GM06990 (cell line): ENCODE data around the gene TBC1D10A.

Experiments used
- DNase-seq: peaks from one replicate; pipeline ENCODE4 v3.0.0-alpha.2; 2011; ENCODE audit not compliant: insufficient read length; ENCODE audit errors: extremely low read depth
- H3K27me3 ChIP-seq: replicated peaks from 2 replicates; pipeline ENCODE4 v1.6.0; 2011; ENCODE audit warnings: low read length; ENCODE audit not compliant: control insufficient read depth, insufficient read depth
- H3K36me3 ChIP-seq: 2 replicates; pipeline ENCODE4 v1.5.1; 2011; ENCODE audit warnings: low read length; ENCODE audit not compliant: control insufficient read depth, insufficient read depth
- H3K4me3 ChIP-seq: replicated peaks from 2 replicates; pipeline ENCODE4 v1.5.1; 2011; ENCODE audit warnings: low read depth, mild to moderate bottlenecking, control low read depth, low read length
- TF ChIP-seq, protein P1 (sequence below): IDR thresholded peaks from 2 replicates; pipeline ENCODE4 v1.5.1; 2011; ENCODE audit warnings: low read length, control low read depth, mild to moderate bottlenecking, inconsistent platforms; ENCODE audit not compliant: insufficient read depth, poor library complexity, severe bottlenecking

Gene TBC1D10A

DNA sequence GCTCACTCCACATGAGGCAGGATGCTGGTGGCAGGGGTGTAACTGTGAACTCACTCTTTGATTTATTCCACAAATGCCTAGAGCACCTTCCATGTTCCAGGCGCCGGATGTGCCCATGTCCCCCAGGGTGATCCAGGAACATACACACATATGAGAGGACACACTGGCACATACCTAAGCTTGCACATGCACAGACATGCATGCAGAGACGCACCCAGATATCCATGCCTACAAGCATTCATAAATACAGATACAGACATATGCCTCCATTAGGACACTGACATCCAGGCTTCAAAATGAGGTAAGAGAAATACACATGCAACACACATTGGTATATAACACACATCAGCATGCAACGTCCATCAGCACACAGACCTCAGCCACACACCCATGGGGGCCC lies 64.6 kb downstream of the TBC1D10A start:
- TF ChIP-seq, protein P1, sequence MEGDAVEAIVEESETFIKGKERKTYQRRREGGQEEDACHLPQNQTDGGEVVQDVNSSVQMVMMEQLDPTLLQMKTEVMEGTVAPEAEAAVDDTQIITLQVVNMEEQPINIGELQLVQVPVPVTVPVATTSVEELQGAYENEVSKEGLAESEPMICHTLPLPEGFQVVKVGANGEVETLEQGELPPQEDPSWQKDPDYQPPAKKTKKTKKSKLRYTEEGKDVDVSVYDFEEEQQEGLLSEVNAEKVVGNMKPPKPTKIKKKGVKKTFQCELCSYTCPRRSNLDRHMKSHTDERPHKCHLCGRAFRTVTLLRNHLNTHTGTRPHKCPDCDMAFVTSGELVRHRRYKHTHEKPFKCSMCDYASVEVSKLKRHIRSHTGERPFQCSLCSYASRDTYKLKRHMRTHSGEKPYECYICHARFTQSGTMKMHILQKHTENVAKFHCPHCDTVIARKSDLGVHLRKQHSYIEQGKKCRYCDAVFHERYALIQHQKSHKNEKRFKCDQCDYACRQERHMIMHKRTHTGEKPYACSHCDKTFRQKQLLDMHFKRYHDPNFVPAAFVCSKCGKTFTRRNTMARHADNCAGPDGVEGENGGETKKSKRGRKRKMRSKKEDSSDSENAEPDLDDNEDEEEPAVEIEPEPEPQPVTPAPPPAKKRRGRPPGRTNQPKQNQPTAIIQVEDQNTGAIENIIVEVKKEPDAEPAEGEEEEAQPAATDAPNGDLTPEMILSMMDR = no peak
- no peak for DNase-seq
- Histone ChIP-seq H3K36me3 (no peaks in the 10 kb centered on the region), H3K4me3 (no peak overlapping the region), H3K27me3 (no peaks in the 10 kb centered on the region)

DNA sequence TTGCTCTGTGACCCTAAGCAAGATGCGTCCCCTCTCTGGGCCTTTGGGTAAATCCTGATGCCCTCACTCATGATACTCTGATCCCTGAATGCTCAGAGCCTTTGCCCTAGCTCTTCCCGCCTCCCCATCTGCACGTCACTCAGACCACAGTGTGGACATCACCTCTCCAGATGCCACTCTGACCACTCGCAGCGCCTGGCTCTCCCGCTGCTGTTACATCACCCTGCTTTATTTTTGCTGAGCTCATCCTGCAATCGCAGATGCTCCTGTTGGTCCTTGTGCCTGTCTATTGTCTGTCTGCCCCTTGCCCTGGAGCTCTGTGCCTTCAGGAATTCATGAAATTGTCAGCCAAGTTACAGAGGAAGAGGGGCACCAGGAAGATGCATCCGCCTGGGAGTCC lies 65.6 kb downstream of the TBC1D10A start:
- no peak for DNase-seq
- Histone ChIP-seq H3K4me3 (no peak overlapping the region), H3K27me3 (no peaks in the 10 kb centered on the region), H3K36me3 (no peaks in the 10 kb centered on the region)
- TF ChIP-seq, protein P1 = no peak

DNA sequence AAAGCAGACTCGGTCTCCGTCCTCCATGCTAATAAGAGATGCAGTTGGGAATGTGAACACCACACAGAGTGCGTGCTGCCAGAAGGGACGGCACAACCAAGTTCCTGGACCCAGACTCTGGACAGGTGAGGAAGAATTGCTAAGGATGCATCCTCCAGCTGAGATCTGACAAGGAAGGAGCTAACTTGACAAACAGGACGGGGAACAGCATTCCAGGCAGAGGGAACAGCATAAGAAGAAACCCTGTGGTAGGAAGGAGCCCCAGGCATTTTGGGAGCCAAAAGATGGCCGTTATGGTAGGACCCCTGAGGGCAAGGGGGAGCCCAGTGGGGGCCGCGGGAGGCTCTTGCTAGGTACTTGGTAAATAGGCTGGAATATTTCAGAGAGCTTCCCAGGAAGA lies 66.1 kb downstream of the TBC1D10A start:
- no peaks in the 10 kb centered on the region for H3K36me3 ChIP-seq
- no peaks in the 10 kb centered on the region for H3K27me3 ChIP-seq
- H3K4me3 ChIP-seq = no peak overlapping the region
- TF ChIP-seq, protein P1 = no peak
- DNase-seq = no peak

DNA sequence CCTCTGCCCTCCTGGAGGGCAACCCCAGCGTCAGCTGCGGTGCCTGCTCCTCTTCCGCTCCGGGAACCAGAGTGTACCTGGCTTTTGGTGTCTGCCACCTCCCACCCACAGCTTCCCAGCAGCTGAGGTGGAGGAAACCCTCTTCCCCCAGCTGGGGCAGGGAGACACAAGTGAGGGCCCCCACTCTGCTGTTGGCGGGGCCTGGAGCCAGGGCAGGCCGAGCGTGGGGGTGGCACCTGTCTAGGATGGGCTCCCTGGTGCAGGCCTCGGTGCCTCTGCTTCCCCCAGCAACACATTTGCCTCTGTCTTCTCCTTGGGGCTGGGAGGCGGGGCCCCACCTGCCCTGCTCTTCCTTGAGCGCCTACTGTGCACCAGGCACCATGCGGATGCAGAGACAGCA lies 66.5 kb downstream of the TBC1D10A start:
- no peaks in the 10 kb centered on the region for H3K36me3 ChIP-seq
- H3K27me3 ChIP-seq = no peaks in the 10 kb centered on the region
- no peak for DNase-seq
- H3K4me3 ChIP-seq = no peak overlapping the region
- TF ChIP-seq, protein P1 = no peak

DNA sequence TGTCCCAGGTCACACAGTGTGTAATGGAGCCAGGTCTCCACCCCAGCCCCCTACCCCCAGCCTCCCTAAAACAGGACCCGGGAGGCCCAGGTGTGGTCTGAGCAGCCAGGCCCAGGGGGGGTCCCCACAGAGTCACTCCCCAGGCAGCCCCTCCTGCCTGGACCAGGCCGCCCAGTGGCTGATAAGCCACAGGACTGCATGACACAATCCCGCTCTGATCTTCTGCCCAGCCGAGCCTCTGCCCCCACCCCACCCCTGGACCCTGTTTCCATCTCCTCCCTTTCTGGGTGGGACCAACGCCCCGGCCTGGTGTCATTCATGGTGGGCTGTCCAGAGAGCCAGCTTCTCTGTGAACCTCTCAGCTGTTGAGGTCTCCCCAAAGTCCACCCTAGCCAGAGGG lies 72.4 kb downstream of the TBC1D10A start:
- no peaks in the 10 kb centered on the region for H3K27me3 ChIP-seq
- TF ChIP-seq, protein P1 = no peak
- no peak for DNase-seq

DNA sequence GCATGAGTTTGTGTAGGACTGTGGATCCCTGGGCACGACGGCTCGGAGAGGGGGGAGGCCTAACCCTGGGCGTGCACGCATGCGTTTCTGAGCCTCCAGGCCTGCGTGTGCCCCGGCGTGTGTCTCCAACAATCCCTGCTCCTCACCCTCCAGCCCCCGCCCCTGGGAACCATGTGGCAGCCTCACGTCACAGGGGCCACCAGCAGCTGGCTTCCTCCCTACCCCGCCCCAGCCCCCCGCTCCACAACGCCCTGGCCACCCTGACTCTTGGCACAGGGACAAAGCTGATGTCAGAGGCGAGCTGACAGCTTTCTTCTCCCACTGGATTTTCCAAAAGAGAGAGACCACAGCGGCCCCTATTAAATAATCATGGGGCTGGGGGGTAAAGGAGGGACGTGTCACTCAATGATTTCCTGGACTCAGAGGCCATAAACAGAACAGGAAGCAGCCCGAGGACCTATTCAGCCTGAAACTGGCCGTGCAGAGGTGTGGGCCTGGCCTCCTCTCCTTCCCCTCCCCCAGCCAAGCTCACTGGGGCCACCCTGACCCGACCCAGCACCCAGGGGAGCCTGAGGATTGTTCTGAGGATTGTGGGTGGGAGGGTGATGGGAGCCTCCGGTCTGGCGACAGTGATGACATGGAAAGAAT lies 73.4 kb downstream of the TBC1D10A start:
- TF ChIP-seq, protein P1 = no peak
- Histone ChIP-seq H3K36me3 (no peaks in the 10 kb centered on the region), H3K4me3 (no peak overlapping the region), H3K27me3 (no peaks in the 10 kb centered on the region)
- no peak for DNase-seq

More for the DNA sequence above, 72.4 kb downstream of the TBC1D10A start:
- no peaks in the 10 kb centered on the region for H3K36me3 ChIP-seq
- H3K4me3 ChIP-seq = no peak overlapping the region
